HUES48 (cell line): Measurements from ENCODE around the gene KRT38.

ENCODE experiments used
- H3K27ac ChIP-seq: one replicate; pipeline ENCODE4 v1.7.0; 2013; ENCODE audit warnings: low read depth, low read length, inconsistent platforms
- H3K27me3 ChIP-seq: 2 replicates; pipeline ENCODE4 v1.6.1; 2013; ENCODE audit warnings: mild to moderate bottlenecking, low read length; ENCODE audit not compliant: control insufficient read depth, insufficient read depth
- H3K36me3 ChIP-seq: 2 replicates; pipeline ENCODE4 v1.6.1; 2013; ENCODE audit warnings: low read length; ENCODE audit not compliant: control insufficient read depth, insufficient read depth
- H3K4me1 ChIP-seq: 2 replicates; pipeline ENCODE4 v1.6.1; 2013; ENCODE audit warnings: mild to moderate bottlenecking, low read length; ENCODE audit not compliant: control insufficient read depth, insufficient read depth
- H3K4me3 ChIP-seq: 2 replicates; pipeline ENCODE4 v1.5.1; 2013; ENCODE audit warnings: mild to moderate bottlenecking, low read depth, low read length
- H3K9ac ChIP-seq: 2 replicates; pipeline ENCODE4 v1.6.1; 2013; ENCODE audit warnings: mild to moderate bottlenecking, low read depth, low read length, moderate library complexity
- H3K9me3 ChIP-seq: 2 replicates; pipeline ENCODE4 v1.6.1; 2013; ENCODE audit warnings: low read length; ENCODE audit not compliant: control insufficient read depth, insufficient read depth

Gene KRT38

DNA sequence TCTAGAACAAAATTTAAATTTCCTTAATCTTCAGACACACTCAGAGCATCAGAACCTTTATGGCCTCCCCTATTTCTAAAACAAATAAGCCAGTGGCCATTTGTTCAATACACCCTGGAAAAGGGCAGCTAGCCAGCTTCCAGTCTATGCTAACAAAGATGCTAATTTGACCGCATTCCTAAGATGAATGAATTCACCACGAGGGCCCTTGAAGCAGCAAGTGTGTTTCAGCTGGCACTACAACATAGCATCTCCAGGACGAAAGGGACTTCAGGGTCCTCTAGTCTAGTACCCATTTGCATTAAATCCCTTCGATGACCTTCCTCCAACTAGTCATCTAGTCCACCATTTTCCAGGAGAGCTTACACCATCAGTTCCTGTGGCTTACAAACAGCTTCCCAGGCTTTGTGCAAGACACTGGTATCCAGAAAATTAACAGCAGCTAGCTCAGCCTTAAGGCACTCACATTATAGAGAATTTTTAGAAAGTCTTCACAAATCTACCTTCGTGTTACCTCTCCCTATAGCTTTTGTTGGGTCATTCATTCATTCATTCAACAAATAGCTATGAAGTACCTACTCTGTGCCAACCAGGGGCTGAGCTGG is 27.3 kb downstream of the KRT38 start:
- Histone ChIP-seq H3K27me3 (no peaks in the 10 kb centered on the region), H3K9ac (no peak overlapping the region), H3K27ac (no peak overlapping the region), H3K36me3 (no peaks in the 10 kb centered on the region), H3K4me1 (peaks cover 17% of the 10 kb centered on the region), H3K4me3 (no peak overlapping the region), H3K9me3 (no peaks in the 10 kb centered on the region)

DNA sequence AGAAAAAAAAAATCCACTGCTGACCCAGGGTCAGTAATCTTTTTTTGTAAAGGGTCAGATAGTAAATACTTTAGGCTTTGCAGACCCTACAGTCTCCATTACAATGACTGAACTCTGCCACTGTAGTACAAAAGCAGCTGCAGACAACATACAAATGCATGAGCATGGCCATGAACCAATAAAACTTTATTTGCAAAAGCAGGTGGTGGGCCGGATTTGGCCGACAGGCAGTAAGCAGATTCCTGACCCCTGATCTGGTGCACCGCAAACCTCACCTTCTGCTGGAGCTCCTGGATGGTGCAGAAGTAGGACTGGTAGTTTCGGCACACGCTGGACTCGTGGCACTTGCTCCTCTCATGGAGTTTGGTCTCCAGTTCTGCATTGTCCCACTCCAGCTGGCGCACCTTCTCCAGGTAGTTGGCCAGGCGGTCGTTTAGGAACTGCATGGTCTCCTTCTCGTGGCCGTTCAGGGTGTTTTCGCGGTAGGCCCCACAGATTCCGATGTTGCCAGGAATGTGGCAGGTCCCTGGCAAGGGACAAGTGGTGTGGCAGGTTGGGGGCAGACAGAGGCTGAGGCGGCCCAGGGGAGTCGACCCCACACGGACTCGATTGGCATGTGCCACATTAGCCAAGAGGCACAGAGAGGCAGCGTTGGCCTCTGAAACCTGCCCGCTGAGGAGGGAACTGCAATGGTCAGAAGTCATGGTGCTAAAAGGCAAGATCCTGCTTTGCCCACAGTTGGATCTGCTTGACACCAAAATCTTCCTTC is 29.5 kb downstream of the KRT38 start:
- H3K27ac ChIP-seq, result no peak overlapping the region
- H3K27me3 ChIP-seq, result no peaks in the 10 kb centered on the region
- no peaks in the 10 kb centered on the region for H3K9me3 ChIP-seq
- H3K4me3 ChIP-seq, result no peak overlapping the region
- H3K9ac ChIP-seq, result no peak overlapping the region
- H3K4me1 ChIP-seq, result peaks cover 14% of the 10 kb centered on the region
- H3K36me3 ChIP-seq, result no peaks in the 10 kb centered on the region

DNA sequence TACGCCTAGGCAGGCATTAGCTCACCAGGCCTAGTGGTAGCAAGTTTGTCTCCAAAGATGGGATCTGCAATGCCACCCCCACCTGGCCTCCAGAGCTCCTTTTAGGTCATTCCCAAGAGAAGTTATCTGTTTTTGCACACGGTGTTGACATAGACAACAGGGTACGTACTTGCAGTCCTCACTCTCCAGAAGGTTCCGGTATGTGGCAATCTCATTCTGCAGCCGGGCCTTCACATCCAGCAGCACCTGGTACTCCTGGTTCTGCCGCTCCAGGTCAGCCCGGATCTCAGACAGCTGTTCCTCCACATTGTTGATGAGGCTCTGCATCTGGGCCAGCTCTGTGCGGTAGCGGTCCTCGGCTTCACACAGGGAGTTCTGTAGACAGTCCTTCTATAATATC is 33.6 kb downstream of the KRT38 start:
- Histone ChIP-seq H3K4me1 (no peaks in the 10 kb centered on the region), H3K27me3 (no peaks in the 10 kb centered on the region), H3K27ac (no peak overlapping the region), H3K36me3 (no peaks in the 10 kb centered on the region), H3K4me3 (no peak overlapping the region), H3K9me3 (no peaks in the 10 kb centered on the region), H3K9ac (no peak overlapping the region)

DNA sequence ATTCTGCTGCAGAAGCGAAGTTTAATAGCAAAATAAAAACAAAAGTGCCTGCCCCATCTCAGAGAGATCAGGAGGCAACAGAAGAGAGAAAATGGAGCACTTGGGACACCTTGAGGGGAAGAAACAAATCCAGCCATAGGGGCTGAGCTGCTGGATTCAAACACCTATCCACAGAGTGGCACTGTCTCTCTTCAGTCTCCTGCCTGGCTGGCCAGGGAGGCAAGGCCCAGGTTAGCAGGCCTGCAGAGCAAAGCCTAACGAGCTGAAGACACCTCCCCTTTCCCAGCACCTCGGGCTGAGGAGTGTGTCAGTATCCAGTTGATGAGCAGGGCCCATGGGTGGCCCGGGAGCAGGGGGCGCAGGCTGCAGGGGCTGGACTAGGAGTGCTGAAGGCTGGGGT is 34.6 kb downstream of the KRT38 start:
- no peak overlapping the region for H3K27ac ChIP-seq
- no peaks in the 10 kb centered on the region for H3K9me3 ChIP-seq
- no peaks in the 10 kb centered on the region for H3K4me1 ChIP-seq
- no peaks in the 10 kb centered on the region for H3K27me3 ChIP-seq
- H3K9ac ChIP-seq, result no peak overlapping the region
- H3K4me3 ChIP-seq, result no peak overlapping the region
- no peaks in the 10 kb centered on the region for H3K36me3 ChIP-seq

DNA sequence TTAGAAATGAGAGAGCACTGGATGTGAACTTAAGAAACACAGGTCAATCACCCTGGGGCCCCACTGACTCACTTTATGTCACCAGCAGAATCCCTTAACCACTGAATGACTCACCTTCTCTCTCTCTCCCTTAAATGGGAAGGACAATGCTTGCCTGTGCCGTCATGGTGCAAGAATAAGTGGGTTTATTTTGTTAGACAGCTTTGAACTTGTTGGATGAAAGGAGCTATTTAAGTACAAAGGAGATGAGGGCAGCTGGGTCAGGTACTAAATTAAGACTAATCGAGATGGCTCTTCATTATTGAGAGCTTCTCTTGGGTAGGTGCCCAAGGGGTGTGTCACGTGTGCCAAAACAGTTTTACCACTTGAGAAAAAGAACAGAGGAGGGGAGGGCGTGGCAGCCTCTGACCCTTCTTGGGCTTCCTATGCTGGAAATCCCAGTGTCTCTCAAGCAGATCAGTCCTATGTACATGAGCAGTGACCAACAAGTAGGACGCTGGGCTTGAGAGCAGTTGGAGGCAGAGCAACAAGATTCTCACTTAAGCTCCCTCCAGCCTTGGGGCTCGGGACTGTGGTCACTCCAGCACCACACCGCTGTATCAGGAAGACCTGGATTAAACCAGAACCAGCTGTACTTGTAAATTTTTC is 36.6 kb downstream of the KRT38 start:
- Histone ChIP-seq H3K36me3 (no peaks in the 10 kb centered on the region), H3K9ac (no peak overlapping the region), H3K4me3 (no peak overlapping the region), H3K4me1 (no peaks in the 10 kb centered on the region), H3K27ac (no peak overlapping the region), H3K27me3 (no peaks in the 10 kb centered on the region), H3K9me3 (no peaks in the 10 kb centered on the region)

DNA sequence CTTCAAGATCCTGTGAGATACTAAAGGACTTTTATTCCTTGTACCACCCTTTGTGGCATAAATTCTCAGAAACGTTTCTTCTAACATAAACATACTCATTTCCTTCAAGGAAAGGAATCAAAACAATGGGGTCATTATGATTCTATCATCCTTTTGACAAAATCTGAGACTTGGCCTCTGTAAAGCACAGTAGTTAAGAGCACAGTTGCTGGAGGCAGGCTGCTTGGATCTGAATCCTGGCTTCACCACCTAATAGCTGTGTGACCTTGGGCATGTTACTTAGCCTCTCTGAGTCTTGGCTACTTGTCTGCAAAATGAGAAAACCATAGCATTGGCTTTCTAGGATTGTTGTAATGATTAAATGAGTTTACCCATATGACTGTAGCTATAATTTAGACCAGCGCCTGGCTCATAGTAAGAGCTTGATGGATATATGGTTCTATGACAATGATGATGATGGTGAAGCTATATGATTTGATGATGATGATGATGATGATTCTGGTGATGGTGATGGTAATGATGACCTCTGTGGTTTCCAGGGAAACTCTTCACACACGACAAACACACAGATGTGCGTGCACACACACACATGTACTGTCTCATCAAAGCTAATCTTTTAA is 37.3 kb downstream of the KRT38 start:
- no peaks in the 10 kb centered on the region for H3K4me1 ChIP-seq
- H3K27ac ChIP-seq, result no peak overlapping the region
- no peaks in the 10 kb centered on the region for H3K9me3 ChIP-seq
- no peaks in the 10 kb centered on the region for H3K27me3 ChIP-seq
- no peak overlapping the region for H3K9ac ChIP-seq
- H3K36me3 ChIP-seq, result no peaks in the 10 kb centered on the region
- H3K4me3 ChIP-seq, result no peak overlapping the region

DNA sequence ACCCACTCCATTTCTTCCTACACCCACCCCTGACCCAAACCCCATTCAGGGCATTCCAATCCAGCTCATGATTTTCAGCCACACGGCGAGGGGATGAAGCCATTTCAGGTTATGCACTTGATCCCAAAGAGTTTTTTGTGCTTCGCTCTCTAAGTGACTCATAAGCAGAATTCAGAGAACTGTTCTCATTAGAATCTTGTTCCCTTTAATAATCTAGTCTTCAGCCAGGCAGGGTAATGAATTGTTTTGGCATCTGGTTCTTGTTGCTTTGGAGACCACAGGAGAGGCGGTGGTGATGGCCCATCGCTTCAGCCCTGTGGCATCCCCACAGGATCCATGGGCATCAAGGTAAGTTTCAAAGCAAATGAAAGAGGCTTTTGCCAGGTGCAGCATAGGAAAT is 38.6 kb downstream of the KRT38 start:
- H3K27ac ChIP-seq, result no peak overlapping the region

DNA sequence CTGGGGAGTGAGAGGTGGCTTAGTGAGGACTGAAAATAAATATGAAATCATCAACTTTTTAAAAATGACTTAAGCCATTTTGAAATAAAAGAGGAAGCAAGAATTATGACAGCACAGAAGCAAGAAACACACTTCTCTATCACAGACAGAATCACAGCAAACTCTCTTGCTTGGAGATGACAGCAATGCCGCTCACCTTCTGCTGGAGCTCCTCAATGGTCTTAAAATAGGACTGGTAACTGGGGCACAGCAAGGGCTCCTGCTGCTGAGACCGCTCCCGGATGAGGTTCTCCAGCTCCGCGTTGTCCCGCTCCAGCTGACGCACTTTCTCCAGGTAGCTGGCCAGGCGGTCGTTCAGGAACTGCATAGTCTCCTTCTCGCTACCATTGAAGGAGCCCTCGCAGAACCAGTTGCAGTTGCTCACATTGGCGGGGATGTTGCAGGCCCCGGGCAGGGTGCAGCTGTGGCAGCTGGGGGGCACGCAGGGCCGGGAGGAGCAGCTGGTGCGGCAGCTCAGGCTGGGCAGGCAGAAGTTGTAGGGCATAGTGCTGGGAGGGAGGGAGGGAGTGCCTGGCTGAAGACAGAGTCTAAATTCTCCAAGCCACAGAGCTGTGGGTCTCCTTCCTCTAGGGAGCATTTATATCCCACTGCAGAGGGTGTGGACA is 43.7 kb downstream of the KRT38 start, which contains the start of gene KRT31:
Gene KRT31 (minus strand): TSS at position 613 of the 665 bp plus-strand sequence. CDS start 69 bp downstream, at position 544.
- H3K27ac ChIP-seq, result no peak within 1 kb of the TSS
- H3K4me3 ChIP-seq, result no peak within 1 kb of the TSS
- no peaks in the 10 kb centered on the region for H3K27me3 ChIP-seq
- H3K36me3 ChIP-seq, result no peaks in the 10 kb centered on the region
- H3K4me1 ChIP-seq, result no peaks in the 10 kb centered on the region
- H3K9me3 ChIP-seq, result no peaks in the 10 kb centered on the region
- no peak within 1 kb of the TSS for H3K9ac ChIP-seq

More for the DNA sequence above, 38.6 kb downstream of the KRT38 start:
- Histone ChIP-seq H3K27me3 (no peaks in the 10 kb centered on the region), H3K4me1 (no peaks in the 10 kb centered on the region), H3K4me3 (no peak overlapping the region), H3K9me3 (no peaks in the 10 kb centered on the region), H3K9ac (no peak overlapping the region), H3K36me3 (no peaks in the 10 kb centered on the region)

DNA sequence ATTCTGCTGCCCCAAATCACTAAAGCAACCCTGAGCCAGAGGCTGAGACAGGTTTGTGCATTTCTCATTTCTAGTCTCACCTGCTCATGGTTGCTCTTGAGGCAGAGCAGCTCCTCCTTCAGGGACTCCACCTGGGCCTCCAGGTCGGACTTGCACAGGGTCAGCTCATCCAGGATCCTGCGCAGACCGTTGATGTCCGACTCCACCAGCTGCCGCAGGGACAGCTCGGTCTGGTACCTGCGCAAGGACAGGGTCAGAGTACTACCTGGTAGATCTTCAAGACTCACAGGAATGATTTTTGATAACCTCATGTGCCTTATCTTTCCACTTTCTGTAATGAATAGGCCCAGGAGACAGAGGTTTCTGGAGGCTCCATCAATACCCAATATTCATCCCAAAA is 44.4 kb downstream of the KRT38 start:
- Histone ChIP-seq H3K27me3 (no peaks in the 10 kb centered on the region), H3K9me3 (no peaks in the 10 kb centered on the region), H3K9ac (no peak overlapping the region), H3K36me3 (no peaks in the 10 kb centered on the region), H3K4me1 (no peaks in the 10 kb centered on the region), H3K4me3 (no peak overlapping the region), H3K27ac (no peak overlapping the region)

DNA sequence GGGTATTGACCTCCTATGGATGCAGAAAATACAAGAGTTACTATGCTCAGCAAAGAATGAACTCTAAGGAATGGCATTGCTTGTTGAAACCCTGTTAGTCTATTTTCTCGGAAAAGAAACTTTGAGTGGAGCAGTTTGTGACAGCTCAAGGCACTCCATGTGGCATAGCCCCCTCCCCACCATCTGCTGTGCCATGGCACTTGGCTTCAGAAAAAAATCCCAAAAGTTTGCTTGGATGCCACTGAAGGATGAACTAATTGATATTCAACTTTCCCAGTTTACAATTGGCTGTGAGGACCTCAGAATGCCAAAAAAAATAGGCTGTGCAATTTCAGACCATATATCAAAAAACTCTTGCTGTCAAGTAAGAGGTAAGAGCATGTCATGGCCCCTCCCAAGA is 45.2 kb downstream of the KRT38 start:
- Histone ChIP-seq H3K4me1 (no peaks in the 10 kb centered on the region), H3K27me3 (no peaks in the 10 kb centered on the region), H3K27ac (no peak overlapping the region), H3K9ac (no peak overlapping the region), H3K9me3 (no peaks in the 10 kb centered on the region), H3K4me3 (no peak overlapping the region), H3K36me3 (no peaks in the 10 kb centered on the region)
